Muscle of back (tissue), 13 donors: ENCODE results near the gene COMMD1. TPM values are rescaled to one million over a fixed set of nuclear protein-coding genes. Genes with fewer than 3 reads are reported as not detected.
"Not testable (repeated sequence)": the region's sequence is repeated elsewhere in the genome, so short reads cannot be mapped to it uniquely, and the experiment has no call there.

Experiments used
- DNase-seq, 3 donors: peaks; one replicate each; pipeline versions ENCODE4 v3.0.0 to v3.0.0-alpha.2; 2013
- long read RNA-seq, 9 donors: transcript quantifications; one replicate each; lab custom pipeline, GENCODE V29; 2026
- polyA plus RNA-seq, 10 donors: library from polyadenylated mRNA; unstranded; fragments of 120-200 nt; gene quantifications; one replicate each; pipeline ENCODE4 v1.2.1, GENCODE V29; 2013; ENCODE audit not compliant: insufficient read length in 10 of 10

The COMMD1 gene
- 10 to 100 TPM; 49.7 to 85.8 (median 73.1) TPM for polyA plus RNA-seq
- long read RNA-seq, donor 1, transcript COMMD1-201 (3 exons, 911 nt): major isoform, 26 of 27 reads
- long read RNA-seq, donor 1, partial matches to known transcripts: 0 of 27 reads
- long read RNA-seq, donor 1, other reads (novel, unspliced or antisense): 0 of 27 reads
- long read RNA-seq, donor 2, transcript COMMD1-201 (3 exons, 911 nt): major isoform, 14 of 15 reads
- long read RNA-seq, donor 2, partial matches to known transcripts: 0 of 15 reads
- long read RNA-seq, donor 2, other reads (novel, unspliced or antisense): 0 of 15 reads
- long read RNA-seq, donor 3: 0 reads
- long read RNA-seq, donor 4, transcript COMMD1-201 (3 exons, 911 nt): major isoform, 29 of 29 reads
- long read RNA-seq, donor 4, partial matches to known transcripts: 0 of 29 reads
- long read RNA-seq, donor 4, other reads (novel, unspliced or antisense): 0 of 29 reads
- long read RNA-seq, donor 5, transcript COMMD1-201 (3 exons, 911 nt): major isoform, 31 of 31 reads
- long read RNA-seq, donor 5, partial matches to known transcripts: 0 of 31 reads
- long read RNA-seq, donor 5, other reads (novel, unspliced or antisense): 0 of 31 reads
- long read RNA-seq, donor 6, transcript COMMD1-201 (3 exons, 911 nt): major isoform, 33 of 33 reads
- long read RNA-seq, donor 6, partial matches to known transcripts: 0 of 33 reads
- long read RNA-seq, donor 6, other reads (novel, unspliced or antisense): 0 of 33 reads
- long read RNA-seq, donor 7, transcript COMMD1-201 (3 exons, 911 nt): major isoform, 25 of 25 reads
- long read RNA-seq, donor 7, partial matches to known transcripts: 0 of 25 reads
- long read RNA-seq, donor 7, other reads (novel, unspliced or antisense): 0 of 25 reads
- long read RNA-seq, donor 8, transcript COMMD1-201 (3 exons, 911 nt): major isoform, 24 of 24 reads
- long read RNA-seq, donor 8, partial matches to known transcripts: 0 of 24 reads
- long read RNA-seq, donor 8, other reads (novel, unspliced or antisense): 0 of 24 reads
- long read RNA-seq, donor 9, partial matches to known transcripts: 0 of 2 reads
- long read RNA-seq, donor 9, other reads (novel, unspliced or antisense): 0 of 2 reads

GRCh38 chr2:61905372-61906185 is at the start of gene COMMD1:
COMMD1 (plus strand) TSS chr2:61905674; CDS start chr2:61905679, 5 bp downstream.
- DNase-seq: peak; percentile 69 to 94 (median 85)

- no peak for DNase-seq
Observed at GRCh38 chr2:61857224-61857623, 48.2 kb upstream of the COMMD1 start.

GRCh38 chr2:61862085-61862484 is 43.4 kb upstream of the COMMD1 start:
- no peak for DNase-seq

GRCh38 chr2:61866482-61867089 is 38.9 kb upstream of the COMMD1 start:
- not testable (repeated sequence) for DNase-seq

- DNase-seq: no peak
Observed at GRCh38 chr2:61876400-61876799, 29.1 kb upstream of the COMMD1 start.

- DNase-seq: no peak
Observed at GRCh38 chr2:61877571-61878245, 27.8 kb upstream of the COMMD1 start.

- no peak for DNase-seq
Observed at GRCh38 chr2:61878761-61879160, 26.7 kb upstream of the COMMD1 start.

GRCh38 chr2:61879351-61879750 is 26.1 kb upstream of the COMMD1 start:
- not testable (repeated sequence) for DNase-seq

- DNase-seq: no peak
Observed at GRCh38 chr2:61882850-61883249, 22.6 kb upstream of the COMMD1 start.

GRCh38 chr2:61885896-61886603 is 19.4 kb upstream of the COMMD1 start:
- no peak for DNase-seq

- DNase-seq: peak in 2 of 3 donors; percentile 23 to 24
Observed at GRCh38 chr2:61887717-61888266, 17.7 kb upstream of the COMMD1 start.

- DNase-seq: peak; percentile 86 to 97 (median 94)
Observed at GRCh38 chr2:61888267-61889055, 17.0 kb upstream of the COMMD1 start, which contains the start of gene CCT4. CCT4 (minus strand) TSS chr2:61888656; CDS start chr2:61888507, 149 bp downstream.

- peak in 1 of 3 donors; percentile 10 for DNase-seq
Observed at GRCh38 chr2:61898810-61899209, 6.7 kb upstream of the COMMD1 start.

GRCh38 chr2:61900281-61900680 is 5.2 kb upstream of the COMMD1 start:
- no peak for DNase-seq

- no peak for DNase-seq
Observed at GRCh38 chr2:61906186-61906470, 654 bp downstream of the COMMD1 start.

GRCh38 chr2:61909116-61909515 is 3.6 kb downstream of the COMMD1 start:
- DNase-seq: no peak

- DNase-seq: no peak
Observed at GRCh38 chr2:61910603-61911002, 5.1 kb downstream of the COMMD1 start.

GRCh38 chr2:61911510-61911909 is 6.0 kb downstream of the COMMD1 start:
- DNase-seq: no peak
